ENCODE data around the gene LGI4. TPM values are rescaled to one million over a fixed set of nuclear protein-coding genes. Genes with fewer than 3 reads are reported as not detected.

LGI4 gene
- total RNA-seq, 1 donor, result 0.72 TPM

- TF ChIP-seq CTCF (IDR thresholded peaks at IDR 0.05; ENCODE audit: extremely low read depth, low read depth, low read length), result no peak
- Histone ChIP-seq H3K27ac (ENCODE audit: low read depth, low read length) (no peak overlapping the region), H3K4me1 (ENCODE audit: insufficient read depth, low read length) (peaks cover 25% of the 10 kb centered on the region), H3K9me3 (ENCODE audit: low read depth, low read length) (no peaks in the 10 kb centered on the region), H3K4me3 (ENCODE audit: insufficient read depth, low read length) (no peak overlapping the region), H3K27me3 (ENCODE audit: insufficient read depth, low read length) (peaks cover 14% of the 10 kb centered on the region), H3K4me2 (ENCODE audit: insufficient read depth, low read length) (no peak overlapping the region), H2AFZ (ENCODE audit: low read length) (no peak overlapping the region), H3K79me2 (ENCODE audit: insufficient read depth, low read length) (no peaks in the 10 kb centered on the region), H4K20me1 (ENCODE audit: insufficient read depth, low read length) (no peaks in the 10 kb centered on the region), H3K36me3 (ENCODE audit: insufficient read depth, low read length) (no peaks in the 10 kb centered on the region)
- DNase-seq (ENCODE audit: insufficient read length, low spot score, missing footprints), result no peak
Measured at GRCh38 chr19:35118268-35119020, 16.4 kb downstream of the LGI4 start.

- H3K36me3 ChIP-seq (ENCODE audit: insufficient read depth, low read length), result no peaks in the 10 kb centered on the region
- no peak for DNase-seq (ENCODE audit: insufficient read length, low spot score, missing footprints)
- peaks cover 18% of the 10 kb centered on the region for H3K4me1 ChIP-seq (ENCODE audit: insufficient read depth, low read length)
- no peaks in the 10 kb centered on the region for H3K9me3 ChIP-seq (ENCODE audit: low read depth, low read length)
- H4K20me1 ChIP-seq (ENCODE audit: insufficient read depth, low read length), result no peaks in the 10 kb centered on the region
- no peak overlapping the region for H3K27ac ChIP-seq (ENCODE audit: low read depth, low read length)
- H3K27me3 ChIP-seq (ENCODE audit: insufficient read depth, low read length), result peaks cover 14% of the 10 kb centered on the region
- no peak for TF ChIP-seq CTCF (IDR thresholded peaks at IDR 0.05; ENCODE audit: extremely low read depth, low read depth, low read length)
- no peak overlapping the region for H3K4me2 ChIP-seq (ENCODE audit: insufficient read depth, low read length)
- no peak overlapping the region for H3K4me3 ChIP-seq (ENCODE audit: insufficient read depth, low read length)
- H3K79me2 ChIP-seq (ENCODE audit: insufficient read depth, low read length), result no peaks in the 10 kb centered on the region
- no peak overlapping the region for H2AFZ ChIP-seq (ENCODE audit: low read length)
Measured at GRCh38 chr19:35117799-35118198, 17.1 kb downstream of the LGI4 start.

GRCh38 chr19:35117116-35117515 lies 17.7 kb downstream of the LGI4 start:
- DNase-seq (ENCODE audit: insufficient read length, low spot score, missing footprints), result no peak
- no peak overlapping the region for H2AFZ ChIP-seq (ENCODE audit: low read length)
- no peak for TF ChIP-seq CTCF (IDR thresholded peaks at IDR 0.05; ENCODE audit: extremely low read depth, low read depth, low read length)
- no peak overlapping the region for H3K4me3 ChIP-seq (ENCODE audit: insufficient read depth, low read length)
- no peak overlapping the region for H3K4me2 ChIP-seq (ENCODE audit: insufficient read depth, low read length)
- no peak overlapping the region for H3K27ac ChIP-seq (ENCODE audit: low read depth, low read length)
- no peaks in the 10 kb centered on the region for H3K9me3 ChIP-seq (ENCODE audit: low read depth, low read length)
- peaks cover 13% of the 10 kb centered on the region for H3K4me1 ChIP-seq (ENCODE audit: insufficient read depth, low read length)
- H3K79me2 ChIP-seq (ENCODE audit: insufficient read depth, low read length), result no peaks in the 10 kb centered on the region
- H3K27me3 ChIP-seq (ENCODE audit: insufficient read depth, low read length), result peaks cover 14% of the 10 kb centered on the region
- H3K36me3 ChIP-seq (ENCODE audit: insufficient read depth, low read length), result no peaks in the 10 kb centered on the region
- no peaks in the 10 kb centered on the region for H4K20me1 ChIP-seq (ENCODE audit: insufficient read depth, low read length)

GRCh38 chr19:35116072-35116801 lies 18.6 kb downstream of the LGI4 start:
- Histone ChIP-seq H3K9me3 (ENCODE audit: low read depth, low read length) (no peaks in the 10 kb centered on the region), H3K4me1 (ENCODE audit: insufficient read depth, low read length) (peaks cover 8% of the 10 kb centered on the region), H2AFZ (ENCODE audit: low read length) (no peak overlapping the region), H3K27ac (ENCODE audit: low read depth, low read length) (no peak overlapping the region), H3K79me2 (ENCODE audit: insufficient read depth, low read length) (no peaks in the 10 kb centered on the region), H3K4me2 (ENCODE audit: insufficient read depth, low read length) (no peak overlapping the region), H3K27me3 (ENCODE audit: insufficient read depth, low read length) (peaks cover 14% of the 10 kb centered on the region), H4K20me1 (ENCODE audit: insufficient read depth, low read length) (no peaks in the 10 kb centered on the region), H3K4me3 (ENCODE audit: insufficient read depth, low read length) (no peak overlapping the region), H3K36me3 (ENCODE audit: insufficient read depth, low read length) (no peaks in the 10 kb centered on the region)
- no peak for TF ChIP-seq CTCF (IDR thresholded peaks at IDR 0.05; ENCODE audit: extremely low read depth, low read depth, low read length)
- DNase-seq (ENCODE audit: insufficient read length, low spot score, missing footprints), result no peak

Measured in osteoblast (primary cell).